Mesenchymal stem cell (in vitro differentiated cells and primary cell): ENCODE results near the gene ZNF804B.

Source experiments
- DNase-seq: peaks from one replicate; pipeline ENCODE4 v3.0.0-alpha.2; 2013
- H2AFZ ChIP-seq: one replicate; pipeline ENCODE4 v1.6.1; 2013; ENCODE audit warnings: low read depth, mild to moderate bottlenecking, control low read depth, inconsistent platforms, low read length, moderate library complexity
- H2AK5ac ChIP-seq: 2 replicates; pipeline ENCODE4 v1.6.1; 2013; ENCODE audit warnings: low read length, moderate library complexity, mild to moderate bottlenecking, inconsistent platforms; ENCODE audit not compliant: severe bottlenecking
- H2BK120ac ChIP-seq: one replicate; pipeline ENCODE4 v1.6.1; 2013; ENCODE audit warnings: low read depth, mild to moderate bottlenecking, inconsistent platforms, low read length, moderate library complexity
- H2BK12ac ChIP-seq, 2 experiments: one replicate each; pipeline ENCODE4 v1.6.1; 2013; ENCODE audit warnings: inconsistent platforms in 2 of 2, low read length in 2 of 2, mild to moderate bottlenecking in 2 of 2, moderate library complexity in 2 of 2, control low read depth in 1 of 2
- H2BK15ac ChIP-seq: one replicate; pipeline ENCODE4 v1.6.1; 2013; ENCODE audit warnings: mild to moderate bottlenecking, low read depth, inconsistent platforms; ENCODE audit not compliant: poor library complexity, severe bottlenecking
- H2BK5ac ChIP-seq: 2 replicates; pipeline ENCODE4 v1.6.1; 2013; ENCODE audit warnings: low read depth, mild to moderate bottlenecking, low read length, control low read depth, inconsistent platforms; ENCODE audit not compliant: poor library complexity, severe bottlenecking
- H3K14ac ChIP-seq, 2 experiments: one replicate each; pipeline ENCODE4 v1.6.1; 2013; ENCODE audit warnings: inconsistent platforms in 2 of 2, low read length in 2 of 2, control low read depth in 1 of 2, mild to moderate bottlenecking in 1 of 2, moderate library complexity in 1 of 2
- H3K18ac ChIP-seq, 2 experiments: one replicate each; pipeline ENCODE4 v1.6.1; 2013; ENCODE audit warnings: inconsistent platforms in 2 of 2, low read length in 2 of 2, control low read depth in 1 of 2, low read depth in 1 of 2, mild to moderate bottlenecking in 1 of 2
- H3K23ac ChIP-seq, 2 experiments: one replicate each; pipeline ENCODE4 v1.6.1; 2013; ENCODE audit warnings: inconsistent platforms in 2 of 2, low read length in 2 of 2, mild to moderate bottlenecking in 2 of 2, moderate library complexity in 2 of 2, control low read depth in 1 of 2
- H3K27ac ChIP-seq: 2 replicates; pipeline ENCODE4 v1.5.1; 2013; ENCODE audit warnings: mild to moderate bottlenecking, moderate library complexity, low read length, control low read depth, inconsistent platforms; ENCODE audit not compliant: poor library complexity, severe bottlenecking
- H3K27me3 ChIP-seq, 2 experiments: 2 replicates each; pipeline versions ENCODE4 v1.6.1 to v1.7.0; 2013; ENCODE audit warnings: low read length in 2 of 2, mild to moderate bottlenecking in 2 of 2, moderate library complexity in 2 of 2, control low read depth in 1 of 2, inconsistent platforms in 1 of 2; ENCODE audit not compliant: control insufficient read depth in 1 of 2, insufficient read depth in 1 of 2
- H3K36me3 ChIP-seq, 2 experiments: 2 replicates each; pipeline versions ENCODE4 v1.6.1 to v1.7.0; 2013; ENCODE audit warnings: low read length in 2 of 2, control low read depth in 1 of 2, inconsistent platforms in 1 of 2, low read depth in 1 of 2, mild to moderate bottlenecking in 1 of 2; ENCODE audit not compliant: insufficient read depth in 2 of 2, control insufficient read depth in 1 of 2
- H3K4ac ChIP-seq, 2 experiments: one replicate each; pipeline ENCODE4 v1.6.1; 2013; ENCODE audit warnings: inconsistent platforms in 2 of 2, low read length in 2 of 2, mild to moderate bottlenecking in 2 of 2, moderate library complexity in 2 of 2, control low read depth in 1 of 2, low read depth in 1 of 2
- H3K4me1 ChIP-seq: 2 replicates; pipeline ENCODE4 v1.6.1; 2013; ENCODE audit warnings: low read depth, low read length, control low read depth; ENCODE audit not compliant: control insufficient read depth, insufficient read depth
- H3K4me2 ChIP-seq: 2 replicates; pipeline ENCODE4 v1.6.1; 2013; ENCODE audit warnings: low read length, mild to moderate bottlenecking, inconsistent platforms; ENCODE audit not compliant: poor library complexity, severe bottlenecking
- H3K4me3 ChIP-seq, 2 experiments: 2 replicates each; pipeline versions ENCODE4 v1.5.1 to v1.7.0; 2013; ENCODE audit warnings: low read length in 2 of 2, mild to moderate bottlenecking in 2 of 2, control low read depth in 1 of 2, low read depth in 1 of 2; ENCODE audit not compliant: insufficient read depth in 1 of 2
- H3K79me1 ChIP-seq: replicated peaks from 2 replicates; pipeline ENCODE4 v1.6.1; 2013; ENCODE audit warnings: mild to moderate bottlenecking, control low read depth, low read length, inconsistent platforms; ENCODE audit not compliant: poor library complexity, severe bottlenecking
- H3K9ac ChIP-seq: 2 replicates; pipeline ENCODE4 v1.7.0; 2013; ENCODE audit warnings: mild to moderate bottlenecking, low read length, moderate library complexity
- H3K9me3 ChIP-seq: 2 replicates; pipeline ENCODE4 v1.7.0; 2013; ENCODE audit warnings: mild to moderate bottlenecking, low read length; ENCODE audit not compliant: control insufficient read depth
- H4K8ac ChIP-seq: one replicate; pipeline ENCODE4 v1.6.1; 2013; ENCODE audit warnings: inconsistent platforms, mild to moderate bottlenecking, low read length, moderate library complexity
- H4K91ac ChIP-seq: one replicate; pipeline ENCODE4 v1.6.1; 2013; ENCODE audit warnings: mild to moderate bottlenecking, low read length, inconsistent platforms
- WGBS: methylation state at CpG from one replicate; pipeline ENCODE4 v1.1.7; 2013; ENCODE audit warnings: mixed read lengths; 5-methylcytosine and 5-hydroxymethylcytosine counted together

ZNF804B gene

DNA sequence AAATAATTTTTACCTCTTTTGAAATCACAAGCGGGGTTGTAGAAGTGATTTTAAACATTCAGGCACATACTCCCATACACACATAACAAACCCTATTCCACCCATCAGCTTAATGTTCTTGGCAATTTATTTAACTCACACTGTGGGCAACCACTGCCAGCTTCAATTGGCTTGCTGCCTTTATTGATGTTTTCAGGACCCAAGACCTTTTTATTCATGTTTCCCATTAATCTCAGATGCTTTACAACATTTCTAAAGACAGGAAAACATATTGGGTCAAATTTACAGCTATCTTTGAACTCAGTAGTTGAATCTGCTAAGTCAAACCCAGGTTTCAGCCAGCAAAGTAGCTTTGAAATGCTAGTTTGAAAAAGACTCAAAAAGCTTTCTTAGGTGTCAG lies 109.0 kb downstream of the ZNF804B start:
- Histone ChIP-seq H2AFZ (no peak overlapping the region), H3K27me3 (no peaks in the 10 kb centered on the region), H3K4me2 (no peak overlapping the region), H2BK12ac (no peak overlapping the region), H4K8ac (no peak overlapping the region), H3K9me3 (peaks cover 5% of the 10 kb centered on the region), H2BK15ac (no peak overlapping the region), H3K14ac (no peak overlapping the region), H3K23ac (no peak overlapping the region), H2BK120ac (no peak overlapping the region), H3K36me3 (no peaks in the 10 kb centered on the region), H3K9ac (no peak overlapping the region), H3K4me1 (no peaks in the 10 kb centered on the region), H3K79me1 (no peaks in the 10 kb centered on the region), H2AK5ac (no peak overlapping the region), H3K18ac (no peak overlapping the region), H3K27ac (no peak overlapping the region), H2BK5ac (no peak overlapping the region), H4K91ac (no peak overlapping the region), H3K4me3 (no peak overlapping the region), H3K4ac (no peak overlapping the region)
- 73% methylated on average over 1 of the region's 1 CpG for WGBS
- no peak for DNase-seq

GRCh38 chr7:88881136-88881535 lies 121.6 kb downstream of the ZNF804B start:
- no peak overlapping the region for H3K14ac ChIP-seq
- H3K4me2 ChIP-seq = no peak overlapping the region
- no peak overlapping the region for H3K27ac ChIP-seq
- H2BK12ac ChIP-seq = no peak overlapping the region
- no peak overlapping the region for H3K4ac ChIP-seq
- no peaks in the 10 kb centered on the region for H3K4me1 ChIP-seq
- no peak overlapping the region for H3K4me3 ChIP-seq
- DNase-seq = no peak
- H3K27me3 ChIP-seq = no peaks in the 10 kb centered on the region
- no peak overlapping the region for H3K23ac ChIP-seq
- H3K9ac ChIP-seq = no peak overlapping the region
- H2BK15ac ChIP-seq = no peak overlapping the region
- no peak overlapping the region for H2BK120ac ChIP-seq
- no peaks in the 10 kb centered on the region for H3K36me3 ChIP-seq
- no peaks in the 10 kb centered on the region for H3K79me1 ChIP-seq
- no peaks in the 10 kb centered on the region for H3K9me3 ChIP-seq
- H2AFZ ChIP-seq = no peak overlapping the region
- H4K8ac ChIP-seq = no peak overlapping the region
- no peak overlapping the region for H2AK5ac ChIP-seq
- H4K91ac ChIP-seq = no peak overlapping the region
- H2BK5ac ChIP-seq = no peak overlapping the region
- no peak overlapping the region for H3K18ac ChIP-seq

GRCh38 chr7:88885131-88885530 lies 125.6 kb downstream of the ZNF804B start:
- no peak for DNase-seq
- Histone ChIP-seq H3K14ac (no peak overlapping the region), H3K79me1 (no peaks in the 10 kb centered on the region), H2BK5ac (no peak overlapping the region), H4K91ac (no peak overlapping the region), H2BK120ac (no peak overlapping the region), H3K18ac (no peak overlapping the region), H2AK5ac (no peak overlapping the region), H3K4me1 (no peaks in the 10 kb centered on the region), H3K9ac (no peak overlapping the region), H2AFZ (no peak overlapping the region), H3K4ac (no peak overlapping the region), H3K23ac (no peak overlapping the region), H3K9me3 (no peaks in the 10 kb centered on the region), H3K36me3 (no peaks in the 10 kb centered on the region), H3K4me2 (no peak overlapping the region), H3K27ac (no peak overlapping the region), H2BK15ac (no peak overlapping the region), H3K4me3 (no peak overlapping the region), H2BK12ac (no peak overlapping the region), H4K8ac (no peak overlapping the region), H3K27me3 (no peaks in the 10 kb centered on the region)
- WGBS = no CpG with 5 or more reads among the region's 2 CpGs

- WGBS = 94% methylated on average over 2 of the region's 3 CpGs
- no peaks in the 10 kb centered on the region for H3K4me1 ChIP-seq
Observed at GRCh38 chr7:88888684-88889083, 129.2 kb downstream of the ZNF804B start.

More at GRCh38 chr7:88888684-88889083, 129.2 kb downstream of the ZNF804B start:
- no peak overlapping the region for H2AFZ ChIP-seq
- no peak overlapping the region for H3K14ac ChIP-seq
- no peak overlapping the region for H3K4me3 ChIP-seq
- no peak for DNase-seq
- H4K8ac ChIP-seq = no peak overlapping the region
- H3K27ac ChIP-seq = no peak overlapping the region
- H4K91ac ChIP-seq = no peak overlapping the region
- H2BK15ac ChIP-seq = no peak overlapping the region
- H3K9ac ChIP-seq = no peak overlapping the region
- no peaks in the 10 kb centered on the region for H3K27me3 ChIP-seq
- H3K18ac ChIP-seq = no peak overlapping the region
- H3K23ac ChIP-seq = no peak overlapping the region
- H3K4ac ChIP-seq = no peak overlapping the region
- H3K9me3 ChIP-seq = no peaks in the 10 kb centered on the region
- H3K4me2 ChIP-seq = no peak overlapping the region
- no peak overlapping the region for H2AK5ac ChIP-seq
- H2BK12ac ChIP-seq = no peak overlapping the region
- no peak overlapping the region for H2BK5ac ChIP-seq
- H3K36me3 ChIP-seq = no peaks in the 10 kb centered on the region
- H3K79me1 ChIP-seq = no peaks in the 10 kb centered on the region
- no peak overlapping the region for H2BK120ac ChIP-seq
